ENCODE measurements around the gene DRC7. TPM values are rescaled to one million over a fixed set of nuclear protein-coding genes. Genes with fewer than 3 reads are reported as not detected.

Gene DRC7
- total and polyA plus RNA-seq, 2 experiments from 2014 or later = not detected

DNA sequence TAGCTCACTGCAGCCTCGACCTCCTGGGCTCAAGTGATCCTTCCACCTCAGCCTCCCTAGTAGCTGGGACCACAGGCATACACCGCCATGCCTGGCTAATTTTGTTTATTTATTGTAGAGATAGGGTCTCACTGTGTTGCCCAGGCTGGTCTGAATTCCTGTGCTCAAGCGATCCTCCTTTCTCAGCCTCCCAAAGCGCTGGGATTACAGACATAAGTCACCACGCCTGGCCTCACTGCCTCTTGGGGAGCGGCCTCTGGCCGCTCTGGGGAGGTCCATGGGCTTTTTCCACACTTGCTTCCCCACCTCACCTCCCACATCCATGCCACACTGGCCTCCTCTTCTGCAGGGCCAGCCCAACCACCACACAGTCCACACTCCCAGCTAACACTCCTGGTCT is 44.8 kb upstream of the DRC7 start:
- Histone ChIP-seq H3K9me2 (ENCODE audit: insufficient read depth) (no peaks in the 10 kb centered on the region), H3K4me2 (ENCODE audit: unreplicated experiment) (no peak overlapping the region), H4K20me1 (ENCODE audit: insufficient read depth) (no peaks in the 10 kb centered on the region), H3K36me3 (ENCODE audit: low read depth) (no peaks in the 10 kb centered on the region), H3K4me3 (no peak overlapping the region), H3K9me3 (ENCODE audit: low read depth) (no peaks in the 10 kb centered on the region), H2AFZ (no peak overlapping the region), H3K4me1 (ENCODE audit: insufficient read depth) (peaks cover 14% of the 10 kb centered on the region), H3K9ac (no peak overlapping the region), H3K27me3 (replicated peaks; ENCODE audit: insufficient read depth) (no peaks in the 10 kb centered on the region), H3K27ac (no peak overlapping the region), H3F3A (ENCODE audit: insufficient read depth) (no peaks in the 10 kb centered on the region), H3K79me2 (ENCODE audit: insufficient read depth) (no peaks in the 10 kb centered on the region)
- WGBS, 2 experiments (ENCODE audit: low coverage in 1 of 2, low lambda C conversion rate in 2 of 2, missing lambda C conversion rate in 2 of 2) = 82 to 87% methylated on average over 7 of the region's 7 CpGs
- in situ Hi-C loops (cut with MboI) = no loop called here
- TF ChIP-seq EZH2 (IDR thresholded peaks at IDR 0.05; ENCODE audit: insufficient read depth, poor library complexity, severe bottlenecking) = no peak
- no peak for DNase-seq

GRCh38 chr16:57651344-57652333 is 43.0 kb upstream of the DRC7 start:
- no peak for TF ChIP-seq EZH2phosphoT487 (IDR thresholded peaks at IDR 0.05; ENCODE audit: insufficient read depth, low read depth)
- no peak for TF ChIP-seq EZH2 (IDR thresholded peaks at IDR 0.05; ENCODE audit: insufficient read depth, poor library complexity, severe bottlenecking)
- H3F3A ChIP-seq (ENCODE audit: insufficient read depth) = no peaks in the 10 kb centered on the region
- H3K9ac ChIP-seq = no peak overlapping the region
- no peaks in the 10 kb centered on the region for H3K79me2 ChIP-seq (ENCODE audit: insufficient read depth)
- no peaks in the 10 kb centered on the region for H3K9me3 ChIP-seq (ENCODE audit: low read depth)
- H2AFZ ChIP-seq = no peak overlapping the region
- no peak for DNase-seq
- no peak overlapping the region for H3K4me3 ChIP-seq
- WGBS, 2 experiments (ENCODE audit: low coverage in 1 of 2, low lambda C conversion rate in 2 of 2, missing lambda C conversion rate in 2 of 2) = 78 to 80% methylated on average over 10 of the region's 10 CpGs
- no peak overlapping the region for H3K4me2 ChIP-seq (ENCODE audit: unreplicated experiment)
- no peaks in the 10 kb centered on the region for H4K20me1 ChIP-seq (ENCODE audit: insufficient read depth)
- in situ Hi-C loops (cut with MboI) = no loop called here
- no peaks in the 10 kb centered on the region for H3K36me3 ChIP-seq (ENCODE audit: low read depth)
- H3K27ac ChIP-seq = no peak overlapping the region
- no peaks in the 10 kb centered on the region for H3K27me3 ChIP-seq (replicated peaks; ENCODE audit: insufficient read depth)
- H3K9me2 ChIP-seq (ENCODE audit: insufficient read depth) = no peaks in the 10 kb centered on the region
- H3K4me1 ChIP-seq (ENCODE audit: insufficient read depth) = peaks cover 8% of the 10 kb centered on the region

GRCh38 chr16:57652695-57653471 is 41.7 kb upstream of the DRC7 start:
- no peaks in the 10 kb centered on the region for H3K79me2 ChIP-seq (ENCODE audit: insufficient read depth)

GRCh38 chr16:57653936-57654335 is 40.7 kb upstream of the DRC7 start:
- no peak for DNase-seq
- H3K9me2 ChIP-seq (ENCODE audit: insufficient read depth) = no peaks in the 10 kb centered on the region
- H3K9ac ChIP-seq = no peak overlapping the region
- no peaks in the 10 kb centered on the region for H3K36me3 ChIP-seq (ENCODE audit: low read depth)
- no peak overlapping the region for H3K4me2 ChIP-seq (ENCODE audit: unreplicated experiment)
- WGBS, 2 experiments (ENCODE audit: low coverage in 1 of 2, low lambda C conversion rate in 2 of 2, missing lambda C conversion rate in 2 of 2) = 84 to 87% methylated on average over 13 to 16 of the region's 16 CpGs
- in situ Hi-C loops (cut with MboI) = no loop called here
- no peaks in the 10 kb centered on the region for H3K79me2 ChIP-seq (ENCODE audit: insufficient read depth)
- 0 out of 2 replicates have a peak, but pooled peaks cover 4% of the 10 kb centered on the region for H3K4me1 ChIP-seq (ENCODE audit: insufficient read depth)
- H3F3A ChIP-seq (ENCODE audit: insufficient read depth) = no peaks in the 10 kb centered on the region
- no peak for TF ChIP-seq EZH2 (IDR thresholded peaks at IDR 0.05; ENCODE audit: insufficient read depth, poor library complexity, severe bottlenecking)
- TF ChIP-seq EZH2phosphoT487 (IDR thresholded peaks at IDR 0.05; ENCODE audit: insufficient read depth, low read depth) = no peak
- no peak overlapping the region for H3K4me3 ChIP-seq
- no peaks in the 10 kb centered on the region for H3K9me3 ChIP-seq (ENCODE audit: low read depth)
- no peak overlapping the region for H3K27ac ChIP-seq
- no peaks in the 10 kb centered on the region for H3K27me3 ChIP-seq (replicated peaks; ENCODE audit: insufficient read depth)
- H2AFZ ChIP-seq = no peak overlapping the region
- no peaks in the 10 kb centered on the region for H4K20me1 ChIP-seq (ENCODE audit: insufficient read depth)

More at GRCh38 chr16:57652695-57653471, 41.7 kb upstream of the DRC7 start:
- WGBS, 2 experiments (ENCODE audit: low coverage in 1 of 2, low lambda C conversion rate in 2 of 2, missing lambda C conversion rate in 2 of 2) = 94 to 96% methylated on average over 22 to 23 of the region's 23 CpGs
- DNase-seq = no peak
- H3F3A ChIP-seq (ENCODE audit: insufficient read depth) = no peaks in the 10 kb centered on the region
- no peak overlapping the region for H3K27ac ChIP-seq
- H3K4me1 ChIP-seq (ENCODE audit: insufficient read depth) = 0 out of 2 replicates have a peak, but pooled peaks cover 4% of the 10 kb centered on the region
- H2AFZ ChIP-seq = no peak overlapping the region
- no peaks in the 10 kb centered on the region for H4K20me1 ChIP-seq (ENCODE audit: insufficient read depth)
- H3K27me3 ChIP-seq (replicated peaks; ENCODE audit: insufficient read depth) = no peaks in the 10 kb centered on the region
- in situ Hi-C loops (cut with MboI) = no loop called here
- H3K4me2 ChIP-seq (ENCODE audit: unreplicated experiment) = no peak overlapping the region
- no peaks in the 10 kb centered on the region for H3K9me2 ChIP-seq (ENCODE audit: insufficient read depth)
- TF ChIP-seq EZH2phosphoT487 (IDR thresholded peaks at IDR 0.05; ENCODE audit: insufficient read depth, low read depth) (no peak), EZH2 (IDR thresholded peaks at IDR 0.05; ENCODE audit: insufficient read depth, poor library complexity, severe bottlenecking) (no peak)
- H3K4me3 ChIP-seq = no peak overlapping the region
- no peak overlapping the region for H3K9ac ChIP-seq
- no peaks in the 10 kb centered on the region for H3K36me3 ChIP-seq (ENCODE audit: low read depth)
- H3K9me3 ChIP-seq (ENCODE audit: low read depth) = no peaks in the 10 kb centered on the region

Data from GM23248 (cell line).